SK-N-SH treated with all-trans-retinoic acid at 6 μM for 48 hours (cell line): ENCODE data around the gene NTM.

Experiments used
- ATAC-seq: fragments of 200-7000 bp; cut with Tn5 transposase; 3 replicates; pipeline ENCODE4 v1.9.1; 2020; ENCODE audit warnings: mild to moderate bottlenecking, moderate library complexity
- ARNTL ChIP-seq: fragments of 450-650 bp; formaldehyde crosslinking; IDR thresholded peaks from 2 replicates; pipeline ENCODE4 v1.5.0; 2020; ENCODE audit warnings: low read depth, mild to moderate bottlenecking, moderate library complexity, borderline replicate concordance
- BACH2 ChIP-seq: fragments of 250-450 bp; sonication (Bioruptor Pico); IDR thresholded peaks from 2 replicates; pipeline ENCODE4 v1.9.0; 2021; ENCODE audit warnings: mild to moderate bottlenecking, borderline replicate concordance
- CSDC2 ChIP-seq: fragments of 250-450 bp; sonication (Bioruptor Pico); IDR thresholded peaks from 2 replicates; pipeline ENCODE4 v1.5.0; 2020; ENCODE audit warnings: mild to moderate bottlenecking, moderate library complexity
- ESRRG ChIP-seq: fragments of 250-450 bp; sonication (Bioruptor Pico); IDR thresholded peaks from 2 replicates; pipeline ENCODE4 v1.6.1; 2021; ENCODE audit warnings: mild to moderate bottlenecking
- ISL1 ChIP-seq: fragments of 250-450 bp; sonication (Bioruptor Pico); IDR thresholded peaks from 2 replicates; pipeline ENCODE4 v2.1.2; 2022; ENCODE audit warnings: mild to moderate bottlenecking, moderate library complexity
- OSR1 ChIP-seq: fragments of 250-450 bp; sonication (Bioruptor Pico); IDR thresholded peaks from 2 replicates; pipeline ENCODE4 v1.8.0; 2022; ENCODE audit warnings: moderate library complexity, mild to moderate bottlenecking, inconsistent platforms
- POU6F1 ChIP-seq: fragments of 250-450 bp; sonication (Bioruptor Pico); IDR thresholded peaks from 2 replicates; pipeline ENCODE4 v1.8.0; 2021; ENCODE audit warnings: low read depth, mild to moderate bottlenecking, moderate library complexity, borderline replicate concordance
- PPARA ChIP-seq: fragments of 250-450 bp; sonication (Bioruptor Pico); IDR thresholded peaks from 2 replicates; pipeline ENCODE4 v1.5.0; 2020; ENCODE audit warnings: mild to moderate bottlenecking, borderline replicate concordance
- RARB ChIP-seq: fragments of 250-450 bp; sonication (Bioruptor Pico); IDR thresholded peaks from 2 replicates; pipeline ENCODE4 v1.8.0; 2021; ENCODE audit warnings: mild to moderate bottlenecking, moderate library complexity
- SNAI2 ChIP-seq: fragments of 250-450 bp; sonication (Bioruptor Pico); IDR thresholded peaks from 2 replicates; pipeline ENCODE4 v1.5.0; 2020; ENCODE audit warnings: mild to moderate bottlenecking, moderate library complexity
- TCF4 ChIP-seq: fragments of 250-450 bp; sonication (Bioruptor Pico); IDR thresholded peaks from 2 replicates; pipeline ENCODE4 v1.8.0; 2021; ENCODE audit warnings: mild to moderate bottlenecking, moderate library complexity, borderline replicate concordance
- TOX ChIP-seq: fragments of 250-450 bp; sonication (Bioruptor Pico); IDR thresholded peaks from 2 replicates; pipeline ENCODE4 v1.8.0; 2021; ENCODE audit warnings: mild to moderate bottlenecking, moderate library complexity, borderline replicate concordance
- TSHZ2 ChIP-seq: fragments of 250-450 bp; sonication (Bioruptor Pico); IDR thresholded peaks from 2 replicates; pipeline ENCODE4 v1.5.0; 2020; ENCODE audit warnings: mild to moderate bottlenecking, moderate library complexity
- ZFP3 ChIP-seq: fragments of 250-450 bp; sonication (Bioruptor Pico); IDR thresholded peaks from 2 replicates; pipeline ENCODE4 v1.5.0; 2020; ENCODE audit warnings: mild to moderate bottlenecking, moderate library complexity
- ZFP30 ChIP-seq: fragments of 450-650 bp; formaldehyde crosslinking; IDR thresholded peaks from 2 replicates; pipeline ENCODE4 v1.5.0; 2022; ENCODE audit warnings: mild to moderate bottlenecking, moderate library complexity
- ZNF565 ChIP-seq: fragments of 450-650 bp; formaldehyde crosslinking; conservative IDR thresholded peaks from 2 replicates; pipeline ENCODE4 v1.5.0; 2020; ENCODE audit warnings: low read depth, mild to moderate bottlenecking, moderate library complexity
- ZNF70 ChIP-seq: fragments of 450-650 bp; formaldehyde crosslinking; IDR thresholded peaks from 2 replicates; pipeline ENCODE4 v1.5.0; 2020; ENCODE audit warnings: mild to moderate bottlenecking, moderate library complexity
- ZNF8 ChIP-seq: fragments of 450-650 bp; formaldehyde crosslinking; IDR thresholded peaks from 2 replicates; pipeline ENCODE4 v1.5.0; 2020; ENCODE audit warnings: mild to moderate bottlenecking, moderate library complexity
- TF ChIP-seq, protein P1 (sequence below): fragments of 250-450 bp; sonication (Bioruptor Pico); IDR thresholded peaks from 2 replicates; pipeline ENCODE4 v1.5.1; 2020; ENCODE audit warnings: low read depth, mild to moderate bottlenecking, moderate library complexity
- TF ChIP-seq, protein P2 (sequence below): fragments of 250-450 bp; sonication (Bioruptor Pico); IDR thresholded peaks from 2 replicates; pipeline ENCODE4 v1.8.0; 2020; ENCODE audit warnings: mild to moderate bottlenecking, moderate library complexity, borderline replicate concordance
- TF ChIP-seq, protein P3 (sequence below): fragments of 250-450 bp; sonication (Bioruptor Pico); IDR thresholded peaks from 2 replicates; pipeline ENCODE4 v1.5.1; 2021; ENCODE audit warnings: mild to moderate bottlenecking, moderate library complexity

Gene NTM

GRCh38 chr11:131537196-131537595 lies 166.8 kb downstream of the NTM start:
- TF ChIP-seq, protein P1, sequence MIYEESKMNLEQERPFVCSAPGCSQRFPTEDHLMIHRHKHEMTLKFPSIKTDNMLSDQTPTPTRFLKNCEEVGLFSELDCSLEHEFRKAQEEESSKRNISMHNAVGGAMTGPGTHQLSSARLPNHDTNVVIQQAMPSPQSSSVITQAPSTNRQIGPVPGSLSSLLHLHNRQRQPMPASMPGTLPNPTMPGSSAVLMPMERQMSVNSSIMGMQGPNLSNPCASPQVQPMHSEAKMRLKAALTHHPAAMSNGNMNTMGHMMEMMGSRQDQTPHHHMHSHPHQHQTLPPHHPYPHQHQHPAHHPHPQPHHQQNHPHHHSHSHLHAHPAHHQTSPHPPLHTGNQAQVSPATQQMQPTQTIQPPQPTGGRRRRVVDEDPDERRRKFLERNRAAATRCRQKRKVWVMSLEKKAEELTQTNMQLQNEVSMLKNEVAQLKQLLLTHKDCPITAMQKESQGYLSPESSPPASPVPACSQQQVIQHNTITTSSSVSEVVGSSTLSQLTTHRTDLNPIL = no peak
- TF ChIP-seq TCF4 (CRISPR knock-in tag) = no peak
- TF ChIP-seq ISL1 = no peak
- TF ChIP-seq CSDC2 (CRISPR knock-in tag) = no peak
- TF ChIP-seq BACH2 (CRISPR knock-in tag) = no peak
- TF ChIP-seq ZNF70 (CRISPR knock-in tag) = no peak
- no peak for TF ChIP-seq OSR1 (CRISPR knock-in tag)
- no peak for TF ChIP-seq ZNF8 (CRISPR knock-in tag)
- TF ChIP-seq, protein P2, sequence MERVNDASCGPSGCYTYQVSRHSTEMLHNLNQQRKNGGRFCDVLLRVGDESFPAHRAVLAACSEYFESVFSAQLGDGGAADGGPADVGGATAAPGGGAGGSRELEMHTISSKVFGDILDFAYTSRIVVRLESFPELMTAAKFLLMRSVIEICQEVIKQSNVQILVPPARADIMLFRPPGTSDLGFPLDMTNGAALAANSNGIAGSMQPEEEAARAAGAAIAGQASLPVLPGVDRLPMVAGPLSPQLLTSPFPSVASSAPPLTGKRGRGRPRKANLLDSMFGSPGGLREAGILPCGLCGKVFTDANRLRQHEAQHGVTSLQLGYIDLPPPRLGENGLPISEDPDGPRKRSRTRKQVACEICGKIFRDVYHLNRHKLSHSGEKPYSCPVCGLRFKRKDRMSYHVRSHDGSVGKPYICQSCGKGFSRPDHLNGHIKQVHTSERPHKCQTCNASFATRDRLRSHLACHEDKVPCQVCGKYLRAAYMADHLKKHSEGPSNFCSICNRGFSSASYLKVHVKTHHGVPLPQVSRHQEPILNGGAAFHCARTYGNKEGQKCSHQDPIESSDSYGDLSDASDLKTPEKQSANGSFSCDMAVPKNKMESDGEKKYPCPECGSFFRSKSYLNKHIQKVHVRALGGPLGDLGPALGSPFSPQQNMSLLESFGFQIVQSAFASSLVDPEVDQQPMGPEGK (CRISPR knock-in tag) = no peak
- no peak for ATAC-seq

DNA sequence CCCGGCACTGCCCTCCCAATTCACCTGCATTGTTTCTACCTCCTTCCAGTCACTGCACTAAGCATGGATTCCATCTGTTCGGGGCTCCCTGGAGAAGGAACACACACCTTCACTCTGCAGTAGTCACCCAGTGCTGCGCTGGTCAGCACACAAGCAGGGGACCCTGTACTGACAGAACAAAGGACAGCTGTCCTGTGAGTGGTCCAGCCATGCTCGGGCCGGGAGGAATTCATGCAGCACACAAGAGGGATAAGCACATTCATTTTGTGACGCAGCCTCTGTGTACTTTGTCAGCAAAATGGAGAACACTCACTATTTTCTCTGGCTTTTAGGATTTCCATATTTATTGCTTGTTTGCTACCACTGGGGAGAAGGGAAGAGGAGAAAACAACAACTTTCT lies 167.3 kb downstream of the NTM start:
- ATAC-seq = no peak
- TF ChIP-seq TOX = no peak

GRCh38 chr11:131538322-131538721 lies 167.9 kb downstream of the NTM start:
- ATAC-seq = no peak
- TF ChIP-seq POU6F1 (CRISPR knock-in tag) = no peak
- no peak for TF ChIP-seq ESRRG (CRISPR knock-in tag)
- no peak for TF ChIP-seq RARB (CRISPR knock-in tag)
- no peak for TF ChIP-seq ZFP3
- no peak for TF ChIP-seq TOX
- no peak for TF ChIP-seq ZNF565 (CRISPR knock-in tag)
- TF ChIP-seq, protein P3, sequence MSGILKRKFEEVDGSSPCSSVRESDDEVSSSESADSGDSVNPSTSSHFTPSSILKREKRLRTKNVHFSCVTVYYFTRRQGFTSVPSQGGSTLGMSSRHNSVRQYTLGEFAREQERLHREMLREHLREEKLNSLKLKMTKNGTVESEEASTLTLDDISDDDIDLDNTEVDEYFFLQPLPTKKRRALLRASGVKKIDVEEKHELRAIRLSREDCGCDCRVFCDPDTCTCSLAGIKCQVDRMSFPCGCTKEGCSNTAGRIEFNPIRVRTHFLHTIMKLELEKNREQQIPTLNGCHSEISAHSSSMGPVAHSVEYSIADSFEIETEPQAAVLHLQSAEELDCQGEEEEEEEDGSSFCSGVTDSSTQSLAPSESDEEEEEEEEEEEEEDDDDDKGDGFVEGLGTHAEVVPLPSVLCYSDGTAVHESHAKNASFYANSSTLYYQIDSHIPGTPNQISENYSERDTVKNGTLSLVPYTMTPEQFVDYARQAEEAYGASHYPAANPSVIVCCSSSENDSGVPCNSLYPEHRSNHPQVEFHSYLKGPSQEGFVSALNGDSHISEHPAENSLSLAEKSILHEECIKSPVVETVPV (CRISPR knock-in tag) = no peak
- TF ChIP-seq SNAI2 (CRISPR knock-in tag) = no peak
- TF ChIP-seq, protein P2 (CRISPR knock-in tag) = no peak
- no peak for TF ChIP-seq TCF4 (CRISPR knock-in tag)
- TF ChIP-seq ARNTL (CRISPR knock-in tag) = no peak
- TF ChIP-seq PPARA = no peak
- TF ChIP-seq TSHZ2 = no peak
- TF ChIP-seq, protein P1 = no peak
- TF ChIP-seq CSDC2 (CRISPR knock-in tag) = no peak
- TF ChIP-seq ZNF8 (CRISPR knock-in tag) = no peak
- no peak for TF ChIP-seq ZNF70 (CRISPR knock-in tag)
- no peak for TF ChIP-seq BACH2 (CRISPR knock-in tag)
- TF ChIP-seq ZFP30 (CRISPR knock-in tag) = no peak
